HG02973 (cell line): Measurements from ENCODE around the gene OR10D3.
"Not testable (repeated sequence)": the region's sequence is repeated elsewhere in the genome, so short reads cannot be mapped to it uniquely, and the experiment has no call there.

Experiments
- ATAC-seq: cut with Tn5 transposase; IDR thresholded peaks from one replicate; pipeline ENCODE4 v1.9.1; 2021; ENCODE audit warnings: moderate library complexity; ENCODE audit not compliant: unreplicated experiment

The OR10D3 gene

DNA sequence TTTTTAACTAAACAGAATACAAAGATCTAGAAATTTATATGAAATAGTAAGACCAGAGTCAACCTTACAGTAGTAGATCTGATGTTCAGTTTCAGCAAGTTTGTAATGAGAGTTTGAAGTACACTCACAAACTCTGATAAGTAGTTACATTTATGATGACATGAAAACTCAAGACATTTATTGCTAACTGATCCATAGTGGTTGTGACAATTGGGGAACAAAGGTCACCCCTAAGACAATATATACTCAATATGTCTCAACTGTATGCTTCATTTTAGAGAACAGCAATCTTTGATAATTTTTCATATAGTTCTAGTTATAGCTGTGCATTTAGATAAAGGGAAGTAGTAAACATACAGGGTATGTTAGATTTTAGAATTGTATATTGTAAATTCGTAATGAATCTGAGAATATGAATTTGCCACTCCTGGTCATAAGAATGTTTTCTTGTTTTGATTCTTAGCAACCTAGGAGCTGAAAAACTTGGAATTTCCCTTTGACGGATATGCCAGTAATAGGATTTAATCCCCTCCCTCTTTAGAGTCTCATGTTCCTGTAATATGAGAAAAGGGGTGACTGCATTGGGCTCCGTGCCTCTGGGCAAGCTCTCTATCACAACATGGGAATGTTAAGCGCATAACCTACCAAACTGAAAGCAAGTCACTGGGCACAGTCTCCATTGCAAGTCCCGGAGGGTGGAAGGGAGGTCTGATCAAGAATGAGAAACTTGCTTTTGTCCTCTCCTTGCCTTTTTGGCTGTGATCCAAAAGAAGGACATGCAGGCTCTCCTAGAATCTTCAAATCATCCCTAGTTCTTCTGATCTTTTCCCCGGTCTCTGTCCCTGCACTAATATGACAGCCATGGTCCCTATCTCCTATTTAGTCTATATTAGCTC is 11.4 kb downstream of the OR10D3 start:
- no peak for ATAC-seq

DNA sequence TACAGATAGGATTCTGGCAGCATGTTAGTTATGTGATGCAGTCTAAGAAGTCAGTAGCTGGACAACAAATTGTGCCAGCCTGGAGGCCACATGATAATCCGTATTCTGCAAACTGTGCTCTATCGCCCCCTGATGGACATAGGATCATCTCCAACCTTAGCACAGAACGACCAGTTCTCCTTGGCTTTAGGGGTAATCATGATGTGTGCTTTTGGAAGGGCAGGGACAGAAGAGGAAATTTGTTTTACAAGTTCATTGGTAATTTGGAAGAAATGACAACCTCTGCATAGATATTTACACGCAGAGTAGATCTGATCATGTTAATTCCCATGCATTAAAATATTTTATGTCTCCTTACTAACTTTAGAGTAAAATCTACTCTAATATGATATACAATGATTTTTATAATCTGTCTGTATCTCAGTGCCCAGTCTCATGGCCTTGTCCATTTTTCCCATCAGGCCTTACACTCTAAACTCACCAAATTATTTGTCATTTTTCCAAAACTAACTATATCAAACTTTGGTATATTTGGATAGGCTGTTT is 12.1 kb downstream of the OR10D3 start:
- peak; percentile 78 for ATAC-seq

DNA sequence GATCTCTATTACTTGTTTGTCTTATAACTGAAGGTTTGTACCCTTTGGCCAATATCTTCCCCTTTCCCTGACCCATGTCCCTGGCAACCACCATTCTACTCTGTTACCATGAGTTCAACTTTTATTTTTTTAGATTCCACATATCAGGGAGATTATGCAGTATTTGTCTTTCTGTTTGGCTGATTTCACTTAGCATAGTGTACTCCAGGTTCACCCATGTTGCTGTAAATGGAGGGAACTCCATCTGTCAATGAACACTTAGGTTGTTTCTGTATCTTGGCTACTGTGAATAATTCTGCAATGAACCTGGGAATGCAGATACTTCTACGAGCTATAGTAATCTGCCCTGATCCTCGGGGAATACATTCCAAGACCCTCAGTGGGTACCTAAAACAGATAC is 14.9 kb downstream of the OR10D3 start:
- no peak for ATAC-seq

DNA sequence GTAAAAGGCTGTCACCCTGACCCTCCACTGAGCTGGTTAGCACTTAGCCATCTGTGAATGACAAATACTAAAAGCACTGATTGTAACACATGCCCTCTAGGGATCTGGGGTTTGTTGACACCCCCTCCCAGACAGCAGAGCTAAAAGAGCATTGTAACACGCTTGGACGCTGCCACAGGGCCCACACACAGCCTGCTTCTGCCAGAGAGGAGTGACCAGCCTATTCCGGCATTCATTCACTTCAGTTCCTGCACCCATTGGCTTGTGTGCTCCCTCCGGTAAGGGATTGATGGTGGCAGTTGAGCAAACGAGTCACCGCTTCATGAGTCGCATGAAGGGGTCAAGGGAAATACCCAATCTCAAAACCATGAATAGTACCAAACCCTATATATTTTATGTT is 15.8 kb downstream of the OR10D3 start:
- no peak for ATAC-seq

DNA sequence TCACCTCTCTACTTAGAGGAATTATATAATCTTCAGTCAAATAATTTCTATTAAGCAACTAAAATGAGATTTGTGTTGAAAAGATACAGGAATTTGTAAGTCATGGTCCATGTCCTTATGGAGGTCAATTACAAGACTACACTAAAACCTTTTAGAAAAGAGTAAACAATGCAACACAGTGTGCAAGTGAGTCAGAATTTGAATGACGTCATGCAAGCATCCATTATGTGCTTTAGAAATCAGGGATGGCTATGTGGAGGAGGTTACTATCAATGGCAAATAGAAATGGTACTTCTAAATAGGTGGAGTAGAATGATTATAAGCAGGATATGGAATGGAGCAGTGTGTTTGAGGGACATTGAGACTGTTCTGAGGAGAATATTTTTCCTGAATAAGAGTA is 16.6 kb downstream of the OR10D3 start:
- ATAC-seq = no peak

DNA sequence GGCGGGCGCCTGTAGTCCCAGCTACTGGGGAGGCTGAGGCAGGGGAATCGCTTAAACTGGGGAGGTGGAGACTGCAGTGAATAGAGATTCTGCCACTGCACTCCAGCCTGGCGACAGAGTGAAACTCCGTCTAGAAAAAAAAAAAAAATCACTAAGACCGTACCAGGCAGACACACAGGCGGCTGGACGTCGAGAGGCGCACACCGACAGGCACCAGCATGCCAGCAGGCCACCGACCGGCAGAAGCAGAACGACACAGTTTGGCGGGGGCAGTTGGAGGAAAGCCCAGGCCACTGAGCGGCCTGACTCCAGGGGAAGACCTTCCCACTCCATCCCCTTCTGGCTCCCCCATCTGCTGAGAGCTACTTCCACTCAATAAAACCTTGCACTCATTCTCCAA is 17.5 kb downstream of the OR10D3 start:
- ATAC-seq = no peak

DNA sequence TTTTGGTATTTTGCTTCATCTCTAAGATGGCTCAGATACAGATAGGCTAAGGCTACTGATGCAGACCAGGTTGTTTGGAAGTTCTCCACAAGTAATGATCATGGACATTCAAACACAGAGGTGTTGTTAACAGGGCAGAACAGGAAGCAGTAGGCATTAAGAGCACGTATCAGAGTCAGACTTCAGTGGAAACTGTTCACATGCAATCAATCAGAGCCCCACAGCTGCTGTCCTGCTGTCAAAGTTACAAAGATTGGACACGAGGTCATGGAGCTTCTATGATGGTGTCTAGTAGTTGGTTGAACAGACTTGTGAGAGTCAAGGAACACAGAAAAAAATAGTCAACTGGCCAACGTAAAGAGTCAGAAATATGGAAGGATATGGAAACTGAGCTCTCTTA is 19.8 kb downstream of the OR10D3 start:
- no peak for ATAC-seq

DNA sequence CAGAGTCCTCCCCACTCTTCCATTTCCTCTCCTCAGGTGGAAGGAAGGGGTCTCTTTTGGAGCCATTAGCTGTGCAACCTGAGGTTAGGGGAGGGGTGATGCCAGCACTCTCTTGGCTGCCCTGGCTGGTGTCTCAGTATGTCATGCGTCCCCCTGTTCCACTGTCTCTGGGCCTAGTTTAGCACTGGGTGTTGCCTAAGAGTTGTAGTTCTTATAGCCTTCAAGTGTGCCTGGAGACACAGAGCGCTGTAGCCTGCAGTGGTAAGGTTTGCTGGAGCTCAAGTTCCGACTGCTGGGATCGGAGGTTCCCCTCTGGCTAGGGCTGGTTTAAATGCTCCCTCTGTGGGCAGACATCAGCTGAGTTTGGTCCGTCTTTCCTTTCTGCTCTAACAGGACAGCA is 20.9 kb downstream of the OR10D3 start:
- ATAC-seq = no peak

DNA sequence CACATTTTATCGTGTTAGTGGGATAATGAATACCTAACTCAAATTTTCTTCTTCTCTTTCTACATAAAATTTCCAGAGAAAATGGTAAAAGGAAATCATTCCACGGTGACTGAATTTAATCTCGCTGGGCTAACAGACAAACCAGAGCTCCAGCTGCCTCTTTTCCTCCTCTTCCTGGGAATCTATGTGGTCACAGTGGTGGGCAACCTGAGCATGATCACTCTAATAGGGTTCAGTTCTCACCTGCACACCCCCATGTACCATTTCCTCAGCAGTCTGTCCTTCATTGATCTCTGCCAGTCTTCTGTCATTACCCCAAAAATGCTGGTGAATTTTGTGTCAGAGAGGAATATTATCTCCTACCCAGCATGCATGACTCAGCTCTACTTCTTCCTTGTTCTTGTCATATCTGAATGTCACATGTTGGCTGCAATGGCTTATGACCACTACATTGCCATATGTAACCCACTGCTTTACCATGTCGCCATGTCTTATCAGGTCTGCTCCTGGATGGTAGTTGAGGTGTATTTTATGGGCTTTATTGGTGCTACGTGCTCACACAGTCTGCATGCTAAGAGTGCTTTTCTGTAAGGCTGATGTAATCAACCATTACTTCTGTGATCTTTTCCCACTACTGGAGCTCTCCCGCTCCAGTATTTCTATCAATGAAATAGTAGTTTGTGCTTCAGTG is 24.1 kb downstream of the OR10D3 start:
- no peak for ATAC-seq

DNA sequence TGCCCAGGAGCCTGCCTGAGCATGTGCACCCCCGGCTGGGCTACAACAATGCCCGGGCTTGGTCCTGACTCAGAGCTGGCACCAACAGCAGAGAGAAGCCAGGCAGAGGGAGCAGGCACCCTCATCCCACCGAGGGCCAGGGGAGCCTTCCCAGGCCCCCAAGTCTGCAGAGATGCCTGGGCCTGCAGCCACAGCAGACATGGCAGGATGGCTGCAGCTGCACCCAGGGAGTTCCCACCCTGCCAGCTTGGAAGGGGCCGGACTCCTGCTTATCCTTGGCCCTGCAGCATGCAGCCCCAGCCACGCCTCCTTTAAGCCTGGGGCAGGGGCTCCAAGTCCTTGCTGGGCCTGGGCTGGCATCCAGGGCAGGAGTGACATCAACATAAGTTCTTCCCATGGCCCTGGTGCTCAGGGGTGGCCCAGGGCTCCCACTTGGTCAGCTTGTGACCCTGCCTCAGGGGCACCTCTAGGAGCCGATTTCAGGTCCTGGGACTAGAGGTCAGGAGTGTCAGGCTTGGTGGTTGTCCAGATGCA is 26.7 kb downstream of the OR10D3 start:
- ATAC-seq = no peak

DNA sequence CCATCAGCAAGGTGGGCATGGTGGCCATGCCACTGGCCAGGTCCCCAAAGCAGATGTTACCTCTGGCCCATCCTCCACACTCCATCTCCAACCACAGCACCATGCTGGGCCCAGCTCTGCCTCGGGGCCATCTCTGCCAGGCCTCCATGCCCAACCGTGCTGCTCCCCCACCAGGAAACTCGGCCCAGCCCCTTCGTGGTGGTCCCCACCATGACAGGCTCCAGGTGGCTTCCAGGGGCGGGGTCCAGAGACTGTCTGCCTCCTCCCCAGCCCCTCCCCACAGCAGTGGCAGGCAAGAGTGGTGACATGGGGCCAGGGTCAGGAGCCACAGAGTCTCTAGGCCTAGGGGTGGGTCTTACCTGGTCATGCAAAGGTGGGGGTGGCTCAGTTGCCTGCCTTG is 27.3 kb downstream of the OR10D3 start:
- ATAC-seq = no peak

DNA sequence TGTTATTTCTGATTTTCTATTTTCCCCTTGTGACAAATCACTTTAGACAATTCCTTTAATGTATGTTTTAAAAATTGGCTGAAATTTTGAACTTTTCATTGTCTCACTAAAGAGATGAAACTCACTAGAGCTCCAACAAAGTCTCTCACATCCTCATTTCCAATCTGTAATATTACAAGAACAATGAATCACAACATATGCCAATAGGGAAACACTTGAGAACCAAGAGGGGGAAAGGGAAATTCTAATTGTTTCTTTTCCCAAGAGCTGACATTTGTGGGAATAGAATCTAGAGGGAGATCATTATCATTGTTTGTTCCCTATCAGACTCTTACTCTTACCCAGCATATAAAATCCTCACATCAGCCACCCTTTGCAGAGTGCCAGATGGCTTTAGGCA is 28.2 kb downstream of the OR10D3 start:
- no peak for ATAC-seq

DNA sequence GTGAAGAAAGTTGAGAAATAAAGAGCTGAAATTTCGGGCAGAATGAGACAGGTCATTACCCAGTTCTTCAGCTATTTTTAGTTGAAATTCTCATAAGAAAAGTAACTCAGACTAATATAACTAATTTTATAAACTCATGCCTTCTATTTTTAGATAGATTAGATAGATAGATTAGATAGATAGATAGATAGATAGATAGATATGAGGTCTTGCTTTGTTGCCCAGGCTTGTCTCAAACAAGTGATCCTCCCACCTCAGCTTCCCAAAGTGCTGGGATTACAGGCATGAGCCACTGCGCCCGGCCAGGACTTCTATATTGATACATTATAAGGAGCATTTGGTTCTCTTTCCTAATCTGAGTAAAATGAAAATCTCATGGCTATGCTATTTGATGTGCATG is 30.9 kb downstream of the OR10D3 start:
- ATAC-seq = no peak

DNA sequence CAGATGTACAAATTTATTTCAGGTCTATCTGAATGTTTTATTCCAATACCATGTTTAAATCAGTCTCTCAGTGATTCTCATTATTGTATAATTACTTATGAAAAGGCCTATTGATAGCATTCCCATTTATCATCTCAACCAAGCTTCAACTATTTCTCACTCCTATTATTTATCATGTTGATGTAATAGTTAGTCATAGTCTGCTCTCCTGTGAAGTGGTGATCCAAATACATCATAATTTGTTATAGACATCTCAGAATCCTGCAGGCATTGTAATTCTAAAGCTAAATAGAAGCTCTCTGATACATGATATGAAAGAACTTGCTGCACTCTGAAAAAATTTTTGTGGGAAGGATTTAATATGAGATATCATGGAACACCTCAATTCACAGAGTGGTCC is 36.0 kb downstream of the OR10D3 start:
- ATAC-seq = no peak

DNA sequence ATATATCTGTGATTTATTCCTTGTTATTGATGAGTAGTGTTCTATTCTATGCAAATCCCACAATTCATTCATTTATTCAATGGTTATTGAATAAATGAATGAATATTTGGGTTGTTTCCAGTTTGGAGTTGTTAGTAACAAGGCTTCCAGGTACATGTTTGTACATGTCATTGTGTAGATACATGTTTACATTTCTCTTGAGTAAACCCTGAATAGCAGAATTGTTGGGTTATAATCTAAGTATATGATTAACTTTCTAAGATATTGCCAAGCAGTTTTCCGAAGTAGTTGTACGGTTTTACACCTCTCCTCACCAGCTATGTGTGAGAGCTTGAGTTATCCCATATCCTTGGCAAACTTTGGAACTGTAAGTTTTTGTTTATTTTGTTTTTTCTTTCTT is 39.3 kb downstream of the OR10D3 start:
- no peak for ATAC-seq

DNA sequence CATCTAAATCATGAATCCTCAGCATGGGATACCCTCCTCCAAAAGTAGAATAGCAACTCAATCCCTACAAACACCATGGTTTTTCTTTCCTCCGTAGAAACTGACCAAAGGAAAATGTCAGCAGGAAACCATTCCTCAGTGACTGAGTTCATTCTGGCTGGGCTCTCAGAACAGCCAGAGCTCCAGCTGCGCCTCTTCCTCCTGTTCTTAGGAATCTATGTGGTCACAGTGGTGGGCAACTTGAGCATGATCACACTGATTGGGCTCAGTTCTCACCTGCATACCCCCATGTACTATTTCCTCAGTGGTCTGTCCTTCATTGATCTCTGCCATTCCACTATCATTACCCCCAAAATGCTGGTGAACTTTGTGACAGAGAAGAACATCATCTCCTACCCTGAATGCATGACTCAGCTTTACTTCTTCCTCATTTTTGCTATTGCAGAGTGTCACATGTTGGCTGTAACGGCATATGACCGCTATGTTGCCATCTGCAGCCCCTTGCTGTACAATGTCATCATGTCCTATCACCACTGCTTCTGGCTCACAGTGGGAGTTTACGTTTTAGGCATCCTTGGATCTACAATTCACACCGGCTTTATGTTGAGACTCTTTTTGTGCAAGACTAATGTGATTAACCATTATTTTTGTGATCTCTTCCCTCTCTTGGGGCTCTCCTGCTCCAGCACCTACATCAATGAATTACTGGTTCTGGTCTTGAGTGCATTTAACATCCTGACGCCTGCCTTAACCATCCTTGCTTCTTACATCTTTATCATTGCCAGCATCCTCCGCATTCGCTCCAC is 41.7 kb downstream of the OR10D3 start:
- not testable (repeated sequence) for ATAC-seq

DNA sequence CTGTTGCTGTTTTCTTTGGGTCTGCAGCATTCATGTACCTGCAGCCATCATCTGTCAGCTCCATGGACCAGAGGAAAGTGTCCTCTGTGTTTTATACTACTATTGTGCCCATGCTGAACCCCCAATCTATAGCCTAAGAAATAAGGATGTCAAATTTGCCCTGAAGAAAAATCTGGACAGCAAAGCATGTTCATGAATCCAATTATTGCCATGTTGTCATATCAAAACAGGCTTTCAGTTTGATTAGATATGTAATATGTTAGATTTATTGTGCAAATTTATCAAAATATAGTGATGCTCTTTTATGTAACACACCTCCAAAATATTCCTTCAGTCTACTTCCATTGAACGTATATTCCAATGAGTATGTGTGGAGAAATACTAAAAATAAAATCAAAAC is 42.3 kb downstream of the OR10D3 start:
- no peak for ATAC-seq

DNA sequence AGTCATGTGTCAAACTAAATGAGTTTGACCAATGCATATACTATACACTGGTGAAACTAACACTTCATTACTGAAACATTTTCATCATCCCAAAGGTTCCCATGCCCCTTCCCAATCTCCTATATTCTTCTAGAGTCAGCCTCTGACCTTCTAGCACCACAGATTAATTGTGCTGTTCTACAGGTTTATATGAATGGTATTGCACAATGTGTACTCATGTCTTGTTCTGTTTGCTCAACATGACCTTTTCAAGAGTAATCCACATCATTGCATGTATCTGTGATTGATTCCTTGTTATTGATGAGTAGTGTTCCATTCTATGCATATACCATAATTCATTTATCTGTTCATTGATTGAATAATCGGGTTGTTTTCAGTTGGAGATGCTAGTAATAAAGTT is 50.2 kb downstream of the OR10D3 start:
- no peak for ATAC-seq
